ENCODE results near the gene GLCE. TPM values are rescaled to one million over a fixed set of nuclear protein-coding genes. Genes with fewer than 3 reads are reported as not detected.

The GLCE gene
- total RNA-seq, 1 donor from 2014 or later: 8.5 TPM

GRCh38 chr15:69265347-69265955, 105.0 kb downstream of the GLCE start:
- no peaks in the 10 kb centered on the region for H3K27me3 Mint-ChIP-seq (ENCODE audit: unreplicated experiment)
- H3K36me3 Mint-ChIP-seq (ENCODE audit: low read depth, unreplicated experiment): no peaks in the 10 kb centered on the region
- H3K4me3 Mint-ChIP-seq (ENCODE audit: unreplicated experiment): no peak overlapping the region
- H3K4me1 Mint-ChIP-seq (ENCODE audit: unreplicated experiment): no peaks in the 10 kb centered on the region
- no peaks in the 10 kb centered on the region for H3K9me3 Mint-ChIP-seq (ENCODE audit: unreplicated experiment)
- TF ChIP-seq, protein P1, sequence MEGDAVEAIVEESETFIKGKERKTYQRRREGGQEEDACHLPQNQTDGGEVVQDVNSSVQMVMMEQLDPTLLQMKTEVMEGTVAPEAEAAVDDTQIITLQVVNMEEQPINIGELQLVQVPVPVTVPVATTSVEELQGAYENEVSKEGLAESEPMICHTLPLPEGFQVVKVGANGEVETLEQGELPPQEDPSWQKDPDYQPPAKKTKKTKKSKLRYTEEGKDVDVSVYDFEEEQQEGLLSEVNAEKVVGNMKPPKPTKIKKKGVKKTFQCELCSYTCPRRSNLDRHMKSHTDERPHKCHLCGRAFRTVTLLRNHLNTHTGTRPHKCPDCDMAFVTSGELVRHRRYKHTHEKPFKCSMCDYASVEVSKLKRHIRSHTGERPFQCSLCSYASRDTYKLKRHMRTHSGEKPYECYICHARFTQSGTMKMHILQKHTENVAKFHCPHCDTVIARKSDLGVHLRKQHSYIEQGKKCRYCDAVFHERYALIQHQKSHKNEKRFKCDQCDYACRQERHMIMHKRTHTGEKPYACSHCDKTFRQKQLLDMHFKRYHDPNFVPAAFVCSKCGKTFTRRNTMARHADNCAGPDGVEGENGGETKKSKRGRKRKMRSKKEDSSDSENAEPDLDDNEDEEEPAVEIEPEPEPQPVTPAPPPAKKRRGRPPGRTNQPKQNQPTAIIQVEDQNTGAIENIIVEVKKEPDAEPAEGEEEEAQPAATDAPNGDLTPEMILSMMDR (IDR thresholded peaks at IDR 0.05; ENCODE audit: unreplicated experiment): peak; percentile 30
- H3K27ac Mint-ChIP-seq (ENCODE audit: unreplicated experiment): no peak overlapping the region
- no peak for DNase-seq (ENCODE audit: low spot score)

DNA sequence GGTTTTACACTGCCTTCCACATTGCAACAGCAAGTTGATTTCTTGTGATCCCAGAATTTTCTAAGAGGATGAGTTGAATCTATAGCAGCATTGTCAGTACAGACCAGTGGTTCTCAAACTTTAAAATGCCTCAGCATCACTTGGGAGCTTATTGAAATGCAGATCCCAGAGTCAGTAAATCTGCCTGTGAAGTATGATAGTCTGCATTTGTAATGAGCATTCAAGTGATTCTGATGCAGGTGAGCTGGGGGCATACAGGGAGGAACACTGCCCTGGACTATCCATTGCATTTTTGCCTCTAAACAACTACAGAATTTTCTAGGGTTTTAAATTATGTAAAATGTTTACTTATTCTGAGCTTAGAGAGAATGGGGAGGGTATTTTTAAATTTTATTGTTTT, 110.8 kb downstream of the GLCE start:
- TF ChIP-seq, protein P1 (IDR thresholded peaks at IDR 0.05; ENCODE audit: unreplicated experiment): no peak
- no peak for DNase-seq (ENCODE audit: low spot score)
- Mint-ChIP-seq H3K4me1 (ENCODE audit: unreplicated experiment) (peaks cover 8% of the 10 kb centered on the region), H3K36me3 (ENCODE audit: low read depth, unreplicated experiment) (no peaks in the 10 kb centered on the region), H3K27me3 (ENCODE audit: unreplicated experiment) (no peaks in the 10 kb centered on the region), H3K27ac (ENCODE audit: unreplicated experiment) (no peak overlapping the region), H3K9me3 (ENCODE audit: unreplicated experiment) (no peaks in the 10 kb centered on the region), H3K4me3 (ENCODE audit: unreplicated experiment) (no peak overlapping the region)

GRCh38 chr15:69272139-69272538, 111.7 kb downstream of the GLCE start:
- Mint-ChIP-seq H3K4me3 (ENCODE audit: unreplicated experiment) (no peak overlapping the region), H3K27ac (ENCODE audit: unreplicated experiment) (peak overlapping the region; percentile 15), H3K36me3 (ENCODE audit: low read depth, unreplicated experiment) (no peaks in the 10 kb centered on the region), H3K4me1 (ENCODE audit: unreplicated experiment) (peaks cover 8% of the 10 kb centered on the region), H3K9me3 (ENCODE audit: unreplicated experiment) (no peaks in the 10 kb centered on the region), H3K27me3 (ENCODE audit: unreplicated experiment) (no peaks in the 10 kb centered on the region)
- TF ChIP-seq, protein P1 (IDR thresholded peaks at IDR 0.05; ENCODE audit: unreplicated experiment): no peak
- DNase-seq (ENCODE audit: low spot score): no peak

- TF ChIP-seq, protein P1 (IDR thresholded peaks at IDR 0.05; ENCODE audit: unreplicated experiment): no peak
- no peak for DNase-seq (ENCODE audit: low spot score)
- H3K4me3 Mint-ChIP-seq (ENCODE audit: unreplicated experiment): no peak overlapping the region
These were observed 112.5 kb downstream of the GLCE start for GRCh38 chr15:69272891-69273290.

GRCh38 chr15:69275074-69275670, 114.7 kb downstream of the GLCE start:
- DNase-seq (ENCODE audit: low spot score): no peak
- Mint-ChIP-seq H3K36me3 (ENCODE audit: low read depth, unreplicated experiment) (no peaks in the 10 kb centered on the region), H3K4me3 (ENCODE audit: unreplicated experiment) (no peak overlapping the region), H3K27me3 (ENCODE audit: unreplicated experiment) (peaks cover 6% of the 10 kb centered on the region), H3K27ac (ENCODE audit: unreplicated experiment) (no peak overlapping the region), H3K4me1 (ENCODE audit: unreplicated experiment) (peaks cover 15% of the 10 kb centered on the region), H3K9me3 (ENCODE audit: unreplicated experiment) (no peaks in the 10 kb centered on the region)
- TF ChIP-seq, protein P1 (IDR thresholded peaks at IDR 0.05; ENCODE audit: unreplicated experiment): no peak

More at GRCh38 chr15:69272891-69273290, 112.5 kb downstream of the GLCE start:
- H3K36me3 Mint-ChIP-seq (ENCODE audit: low read depth, unreplicated experiment): no peaks in the 10 kb centered on the region
- no peaks in the 10 kb centered on the region for H3K9me3 Mint-ChIP-seq (ENCODE audit: unreplicated experiment)
- no peak overlapping the region for H3K27ac Mint-ChIP-seq (ENCODE audit: unreplicated experiment)
- no peaks in the 10 kb centered on the region for H3K27me3 Mint-ChIP-seq (ENCODE audit: unreplicated experiment)
- peaks cover 8% of the 10 kb centered on the region for H3K4me1 Mint-ChIP-seq (ENCODE audit: unreplicated experiment)

Data from endothelial cell (in vitro differentiated cells).